MM.1S (cell line): ENCODE measurements around the gene SLC39A6.

ENCODE experiments used
- DNase-seq: peaks from one replicate; pipeline ENCODE4 v3.0.0-alpha.2; 2015
- H2AFZ ChIP-seq: fragments of 300-600 bp; sonication (generic); 2 replicates; pipeline ENCODE4 v1.6.0; 2016; ENCODE audit warnings: antibody characterized with exemption, low read length
- H3F3A ChIP-seq: fragments of 300-600 bp; sonication (generic); 2 replicates; pipeline ENCODE4 v1.6.1; 2016; ENCODE audit warnings: mild to moderate bottlenecking, antibody characterized with exemption, low read length, moderate library complexity, mixed read lengths; ENCODE audit not compliant: insufficient read depth
- H3K27ac ChIP-seq: fragments of 300-600 bp; sonication (generic); 2 replicates; pipeline ENCODE4 v1.5.1; 2016; ENCODE audit warnings: mild to moderate bottlenecking, low read length
- H3K27me3 ChIP-seq: fragments of 300-600 bp; sonication (generic); replicated peaks from 2 replicates; pipeline ENCODE4 v1.6.0; 2016; ENCODE audit warnings: low read length; ENCODE audit not compliant: insufficient read depth
- H3K36me3 ChIP-seq: fragments of 300-600 bp; sonication (generic); replicated peaks from 2 replicates; pipeline ENCODE4 v1.6.1; 2016; ENCODE audit warnings: mild to moderate bottlenecking, low read length, mixed read lengths; ENCODE audit not compliant: insufficient read depth
- H3K4me1 ChIP-seq: fragments of 300-600 bp; sonication (generic); 2 replicates; pipeline ENCODE4 v1.6.1; 2016; ENCODE audit warnings: low read length, mixed read lengths
- H3K4me2 ChIP-seq: fragments of 300-600 bp; sonication (generic); 2 replicates; pipeline ENCODE4 v1.6.0; 2016; ENCODE audit warnings: low read depth, low read length
- H3K4me3 ChIP-seq: fragments of 300-600 bp; sonication (generic); 2 replicates; pipeline ENCODE4 v1.5.1; 2016; ENCODE audit warnings: low read length, mixed read lengths
- H3K79me2 ChIP-seq: fragments of 300-600 bp; sonication (generic); 2 replicates; pipeline ENCODE4 v1.6.1; 2016; ENCODE audit warnings: mixed run types, low read length, mixed read lengths
- H3K9ac ChIP-seq: fragments of 300-600 bp; sonication (generic); 2 replicates; pipeline ENCODE4 v1.6.1; 2016; ENCODE audit warnings: low read length, mixed read lengths
- H3K9me2 ChIP-seq: fragments of 300-600 bp; sonication (generic); replicated peaks from 2 replicates; pipeline ENCODE4 v1.6.1; 2016; ENCODE audit warnings: mild to moderate bottlenecking, low read length, mixed read lengths; ENCODE audit not compliant: insufficient read depth
- H3K9me3 ChIP-seq: fragments of 300-600 bp; sonication (generic); replicated peaks from 2 replicates; pipeline ENCODE4 v1.6.1; 2016; ENCODE audit warnings: mild to moderate bottlenecking, low read length, mixed read lengths; ENCODE audit not compliant: insufficient read depth
- H4K20me1 ChIP-seq: fragments of 300-600 bp; sonication (generic); 2 replicates; pipeline ENCODE4 v1.6.1; 2016; ENCODE audit warnings: mild to moderate bottlenecking, low read length, moderate library complexity, mixed read lengths; ENCODE audit not compliant: insufficient read depth
- EZH2 ChIP-seq: fragments of 300-600 bp; sonication (generic); optimal IDR thresholded peaks from 2 replicates; pipeline ENCODE3; 2017; ENCODE audit warnings: low read depth, mild to moderate bottlenecking, antibody characterized with exemption, low read length, mixed read lengths
- EZH2phosphoT487 ChIP-seq: fragments of 300-600 bp; sonication (generic); IDR thresholded peaks from 2 replicates; pipeline ENCODE4 v1.6.1; 2018; ENCODE audit warnings: antibody characterized with exemption, low read length
- TF ChIP-seq, protein P1 (sequence below): fragments of 300-600 bp; sonication (generic); IDR thresholded peaks from 2 replicates; pipeline ENCODE4 v1.5.1; 2016; ENCODE audit warnings: antibody characterized with exemption, low read length, mixed read lengths

The SLC39A6 gene

DNA sequence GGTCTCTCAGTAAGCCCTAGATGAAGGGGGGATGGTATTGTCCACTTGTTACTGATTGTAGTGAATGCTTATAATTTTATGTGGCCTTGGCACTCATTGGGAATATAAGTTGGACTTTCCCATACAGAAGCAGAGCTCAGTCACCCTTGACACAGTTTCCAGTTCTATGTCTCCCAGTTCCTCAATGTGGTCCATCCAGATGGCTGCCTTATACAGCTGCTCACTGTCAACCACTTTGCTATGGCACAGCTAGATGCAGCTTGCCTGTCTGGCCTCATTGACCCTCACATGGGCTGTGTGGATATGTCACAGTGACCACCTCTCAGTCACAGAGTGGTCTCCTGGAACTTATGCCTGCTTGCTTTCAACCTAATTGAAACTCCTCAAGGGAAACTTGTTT is 21.7 kb downstream of the SLC39A6 start:
- H3K4me2 ChIP-seq: no peak overlapping the region
- no peaks in the 10 kb centered on the region for H3K27me3 ChIP-seq
- TF ChIP-seq EZH2phosphoT487 (no peak), EZH2 (no peak)
- TF ChIP-seq, protein P1, sequence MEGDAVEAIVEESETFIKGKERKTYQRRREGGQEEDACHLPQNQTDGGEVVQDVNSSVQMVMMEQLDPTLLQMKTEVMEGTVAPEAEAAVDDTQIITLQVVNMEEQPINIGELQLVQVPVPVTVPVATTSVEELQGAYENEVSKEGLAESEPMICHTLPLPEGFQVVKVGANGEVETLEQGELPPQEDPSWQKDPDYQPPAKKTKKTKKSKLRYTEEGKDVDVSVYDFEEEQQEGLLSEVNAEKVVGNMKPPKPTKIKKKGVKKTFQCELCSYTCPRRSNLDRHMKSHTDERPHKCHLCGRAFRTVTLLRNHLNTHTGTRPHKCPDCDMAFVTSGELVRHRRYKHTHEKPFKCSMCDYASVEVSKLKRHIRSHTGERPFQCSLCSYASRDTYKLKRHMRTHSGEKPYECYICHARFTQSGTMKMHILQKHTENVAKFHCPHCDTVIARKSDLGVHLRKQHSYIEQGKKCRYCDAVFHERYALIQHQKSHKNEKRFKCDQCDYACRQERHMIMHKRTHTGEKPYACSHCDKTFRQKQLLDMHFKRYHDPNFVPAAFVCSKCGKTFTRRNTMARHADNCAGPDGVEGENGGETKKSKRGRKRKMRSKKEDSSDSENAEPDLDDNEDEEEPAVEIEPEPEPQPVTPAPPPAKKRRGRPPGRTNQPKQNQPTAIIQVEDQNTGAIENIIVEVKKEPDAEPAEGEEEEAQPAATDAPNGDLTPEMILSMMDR: no peak
- no peak overlapping the region for H3K9ac ChIP-seq
- peaks cover 8% of the 10 kb centered on the region; the same call in 1 of the 2 replicates for H3K4me1 ChIP-seq
- no peaks in the 10 kb centered on the region for H4K20me1 ChIP-seq
- no peak for DNase-seq
- no peak overlapping the region for H3K27ac ChIP-seq
- no peaks in the 10 kb centered on the region for H3K79me2 ChIP-seq
- no peak overlapping the region for H2AFZ ChIP-seq
- H3F3A ChIP-seq: no peaks in the 10 kb centered on the region
- no peak overlapping the region for H3K4me3 ChIP-seq
- no peaks in the 10 kb centered on the region for H3K9me2 ChIP-seq
- no peaks in the 10 kb centered on the region; the same call in 1 of the 2 replicates for H3K36me3 ChIP-seq
- H3K9me3 ChIP-seq: no peaks in the 10 kb centered on the region

DNA sequence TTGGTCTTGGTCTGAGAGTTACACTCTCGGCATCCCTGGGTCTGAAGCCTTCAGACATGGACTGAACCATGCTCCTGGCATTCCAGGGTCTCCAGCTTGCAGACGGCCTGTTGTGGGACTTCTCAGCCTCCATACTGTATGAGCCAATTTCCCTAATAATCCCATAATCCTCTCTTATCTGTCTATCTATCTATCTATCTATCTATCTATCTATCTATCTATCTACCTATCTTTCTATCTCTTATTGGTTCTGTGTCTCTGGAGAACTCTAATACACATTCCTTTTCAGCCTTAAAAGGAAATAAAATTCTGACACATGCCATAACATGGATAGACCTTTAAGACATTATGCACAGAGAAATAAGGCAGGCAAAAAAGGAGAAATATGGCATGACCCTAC is 24.4 kb downstream of the SLC39A6 start:
- Histone ChIP-seq H3K27ac (no peak overlapping the region), H3K9ac (no peak overlapping the region), H3K79me2 (no peaks in the 10 kb centered on the region), H3K9me2 (no peaks in the 10 kb centered on the region), H2AFZ (no peak overlapping the region), H3K4me2 (no peak overlapping the region), H3K9me3 (no peaks in the 10 kb centered on the region), H3K27me3 (no peaks in the 10 kb centered on the region), H3K4me3 (no peak overlapping the region), H3K4me1 (peaks cover 8% of the 10 kb centered on the region; the same call in 1 of the 2 replicates), H3F3A (no peaks in the 10 kb centered on the region), H4K20me1 (no peaks in the 10 kb centered on the region), H3K36me3 (no peaks in the 10 kb centered on the region)
- DNase-seq: no peak
- TF ChIP-seq, protein P1: no peak
- TF ChIP-seq EZH2 (no peak), EZH2phosphoT487 (no peak)

DNA sequence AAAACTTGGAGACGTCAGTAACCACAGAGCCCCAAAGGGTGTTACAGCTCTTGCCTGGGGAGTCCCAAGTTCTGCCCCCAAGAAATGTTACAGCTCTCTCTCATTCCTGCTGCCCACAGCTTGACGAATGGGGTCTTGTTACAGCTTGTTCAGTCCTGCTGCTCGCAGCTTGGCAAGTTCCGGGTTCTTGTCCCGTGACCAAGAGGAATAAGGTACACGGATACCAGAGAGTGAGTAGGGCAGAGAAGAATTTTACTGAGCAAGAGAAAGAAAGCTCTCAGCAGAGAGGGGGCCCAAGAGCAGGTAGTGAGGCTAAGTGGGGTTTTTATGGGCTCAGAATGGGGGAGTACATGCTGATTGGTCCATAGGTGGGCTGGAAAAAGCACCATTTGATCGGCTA is 27.2 kb downstream of the SLC39A6 start:
- no peaks in the 10 kb centered on the region for H3K79me2 ChIP-seq
- peaks cover 8% of the 10 kb centered on the region; the same call in 1 of the 2 replicates for H3K4me1 ChIP-seq
- H4K20me1 ChIP-seq: no peaks in the 10 kb centered on the region
- no peak overlapping the region for H3K27ac ChIP-seq
- H3K4me3 ChIP-seq: no peak overlapping the region
- H3K4me2 ChIP-seq: no peak overlapping the region
- TF ChIP-seq EZH2phosphoT487 (no peak), EZH2 (no peak)
- TF ChIP-seq, protein P1: no peak
- no peak overlapping the region for H2AFZ ChIP-seq
- H3K9me2 ChIP-seq: no peaks in the 10 kb centered on the region
- H3K27me3 ChIP-seq: no peaks in the 10 kb centered on the region
- H3K36me3 ChIP-seq: no peaks in the 10 kb centered on the region
- no peaks in the 10 kb centered on the region for H3F3A ChIP-seq
- no peaks in the 10 kb centered on the region for H3K9me3 ChIP-seq
- no peak overlapping the region for H3K9ac ChIP-seq
- DNase-seq: no peak
